T-helper 17 cell (primary cell): ENCODE data around the gene ZNF37A. TPM values are rescaled to one million over a fixed set of nuclear protein-coding genes. Genes with fewer than 3 reads are reported as not detected.

Experiments
- ATAC-seq: fragments of 150-1000 bp; cut with Tn5 transposase; 2 replicates; pipeline ENCODE4 v1.10.0; 2021; ENCODE audit warnings: mild to moderate bottlenecking, moderate library complexity
- DNase-seq, 3 donors: peaks; one replicate each; pipeline versions ENCODE4 v3.0.0 to v3.0.0-alpha.2; 2020 to 2021
- H3K9me3 ChIP-seq: one replicate; pipeline ENCODE4 v1.7.0; 2013; ENCODE audit warnings: low read length, mild to moderate bottlenecking; ENCODE audit not compliant: control insufficient read depth, poor library complexity, severe bottlenecking
- H3K27ac Mint-ChIP-seq: one replicate; pipeline ENCODE4 v1.8.0; 2022; ENCODE audit warnings: mild to moderate bottlenecking, moderate library complexity, mixed read lengths
- H3K27me3 Mint-ChIP-seq: one replicate; pipeline ENCODE4 v1.8.0; 2022; ENCODE audit warnings: mixed read lengths
- H3K36me3 Mint-ChIP-seq: one replicate; pipeline ENCODE4 v1.8.0; 2022; ENCODE audit warnings: low read depth, mixed read lengths
- H3K4me1 Mint-ChIP-seq: one replicate; pipeline ENCODE4 v1.8.0; 2022; ENCODE audit warnings: mild to moderate bottlenecking, mixed read lengths
- H3K4me3 Mint-ChIP-seq: one replicate; pipeline ENCODE4 v1.8.0; 2022; ENCODE audit warnings: mild to moderate bottlenecking, moderate library complexity, mixed read lengths
- total RNA-seq, 4 donors: library from RNA in 2 of 4; stranded (reverse) in 2 of 4; gene quantifications; one replicate each; pipeline ENCODE4 v1.2.3 and lab custom pipeline; 2022 to 2026

Gene ZNF37A
- total RNA-seq, 2 donors from 2014 or later, result 18.7 to 21.5 TPM

- ATAC-seq (no peak), DNase-seq (no peak)
- Mint-ChIP-seq H3K4me3 (no peak overlapping the region), H3K27ac (no peak overlapping the region), H3K36me3 (no peaks in the 10 kb centered on the region), H3K27me3 (peaks cover 10% of the 10 kb centered on the region), H3K4me1 (no peaks in the 10 kb centered on the region)
- H3K9me3 ChIP-seq, result no peaks in the 10 kb centered on the region
Observed at GRCh38 chr10:38163617-38164016, 69.5 kb downstream of the ZNF37A start.

DNA sequence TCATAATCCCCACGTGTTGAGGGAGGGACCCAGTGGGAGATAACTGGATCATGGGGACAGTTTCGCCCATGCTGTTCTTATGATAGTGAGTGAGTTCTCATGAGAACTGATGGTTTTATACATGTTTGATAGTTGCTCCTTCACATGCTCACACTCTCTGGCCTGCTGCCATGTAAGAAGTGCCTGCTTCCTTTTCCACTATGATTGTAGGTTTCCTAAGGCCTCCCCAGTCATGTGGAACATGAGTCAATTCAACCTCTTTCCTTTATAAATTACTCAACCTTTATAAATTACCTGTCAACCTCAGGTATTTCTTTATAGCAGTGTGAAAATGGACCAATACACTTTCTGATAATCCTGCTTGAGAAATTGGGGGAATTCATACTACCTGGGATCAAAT lies 80.2 kb downstream of the ZNF37A start:
- Mint-ChIP-seq H3K4me1 (no peaks in the 10 kb centered on the region), H3K27me3 (no peaks in the 10 kb centered on the region), H3K4me3 (no peak overlapping the region), H3K27ac (no peak overlapping the region), H3K36me3 (no peaks in the 10 kb centered on the region)
- ATAC-seq (no peak), DNase-seq (no peak)
- H3K9me3 ChIP-seq, result no peaks in the 10 kb centered on the region

DNA sequence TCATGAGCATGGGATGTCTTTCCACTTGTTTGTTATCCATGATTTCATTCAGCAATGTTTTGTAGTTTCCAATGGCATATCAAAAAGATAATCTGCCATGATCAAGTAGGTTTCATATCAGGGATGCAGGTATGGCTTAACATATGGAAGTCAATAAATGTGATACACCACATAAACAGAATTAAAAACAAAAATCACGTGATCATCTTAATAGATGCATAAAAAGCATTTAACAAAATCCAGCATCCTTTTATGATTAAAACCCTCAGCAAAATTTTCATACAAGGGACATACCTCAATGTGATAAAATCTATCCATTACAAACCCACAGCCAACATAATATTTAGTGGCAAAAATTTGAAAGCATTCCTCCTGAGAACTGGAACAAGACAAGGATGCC lies 90.3 kb downstream of the ZNF37A start:
- H3K4me1 Mint-ChIP-seq, result no peaks in the 10 kb centered on the region
- ATAC-seq (no peak), DNase-seq (no peak)
- H3K4me3 Mint-ChIP-seq, result no peak overlapping the region
- no peaks in the 10 kb centered on the region for H3K9me3 ChIP-seq
- H3K27me3 Mint-ChIP-seq, result no peaks in the 10 kb centered on the region
- no peaks in the 10 kb centered on the region for H3K36me3 Mint-ChIP-seq
- no peak overlapping the region for H3K27ac Mint-ChIP-seq

Other genes starting within 250 kb of the ZNF37A start
- 1 to 10 TPM; 4.2 to 5.5 TPM for gene ZNF248, start 236.7 kb upstream of the ZNF37A start, total RNA-seq
- gene ZNF25, start 117.7 kb upstream of the ZNF37A start, total RNA-seq, result 1 to 10 TPM; 5.8 to 8.3 TPM
- 10 to 100 TPM; 37.3 to 41.9 TPM for gene ZNF33A, start 83.7 kb upstream of the ZNF37A start, total RNA-seq